ENCODE data around the gene MKNK2. TPM values are rescaled to one million over a fixed set of nuclear protein-coding genes. Genes with fewer than 3 reads are reported as not detected.
A peak's percentile ranks its signal among the peaks of the same experiment; 100 is the strongest.

MKNK2 gene
- total RNA-seq, 1 experiment from 2014 or later: 271 TPM

DNA sequence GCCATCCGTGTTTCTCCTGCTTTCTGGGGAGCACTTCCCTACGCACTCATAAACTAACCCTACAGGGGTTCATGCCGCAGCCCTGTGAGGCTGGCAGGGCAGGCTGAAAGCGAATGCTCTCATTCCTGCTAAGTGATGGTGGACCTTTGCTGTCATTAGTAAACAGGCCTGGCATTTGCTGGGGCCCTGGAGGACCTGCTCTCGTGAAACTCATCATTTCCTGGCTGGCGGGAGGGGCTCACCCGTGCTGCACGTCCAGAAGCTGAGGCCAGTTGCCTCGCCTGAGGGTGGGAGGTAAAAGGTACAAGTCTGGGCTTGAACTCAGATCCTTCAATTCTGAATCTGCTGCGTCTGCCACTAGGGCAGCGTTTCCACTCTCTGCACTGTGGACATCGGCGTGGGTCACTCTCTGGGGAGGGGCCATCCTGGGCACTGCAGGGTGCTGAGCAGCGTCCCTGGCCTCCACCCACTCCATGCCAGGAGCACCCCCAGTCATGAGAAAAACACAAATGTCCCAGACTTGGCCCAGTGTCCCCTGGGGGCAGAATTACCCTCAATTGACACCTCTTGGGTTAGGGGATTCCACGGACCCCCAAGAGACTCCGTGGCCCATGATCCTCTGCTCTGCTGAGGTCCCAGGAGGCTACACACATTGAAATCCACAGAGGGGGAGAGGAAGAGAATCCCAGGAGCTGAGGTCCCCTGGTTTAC lies 38.1 kb upstream of the MKNK2 start:
- 0 out of 2 replicates have a peak, but pooled peaks have one; percentile 18 for ATAC-seq
- H3K4me1 ChIP-seq (ENCODE audit: control insufficient read depth in 1 of 2, insufficient read depth in 2 of 2, low read length in 2 of 2): peaks cover 36 to 55% of the 10 kb centered on the region in 2 experiments
- no peak overlapping the region for H2AFZ ChIP-seq (ENCODE audit: low read depth, low read length, poor library complexity, severe bottlenecking)

More for the DNA sequence above, 38.1 kb upstream of the MKNK2 start:
- no peaks in the 10 kb centered on the region for H3K27me3 ChIP-seq (ENCODE audit: insufficient read depth, low read length)
- peaks cover 12% of the 10 kb centered on the region for H3K79me2 ChIP-seq (ENCODE audit: insufficient read depth, low read length)
- H3K9me2 ChIP-seq (ENCODE audit: insufficient read depth): no peaks in the 10 kb centered on the region
- peak overlapping the region; percentile 38 for H3K9ac ChIP-seq (ENCODE audit: low read length)
- ChIA-PET CTCF (no interaction called here), RAD21 (ENCODE audit: low non-redundant PET in 1 of 2, low total read pairs in 2 of 2, uncharacterized antibody in 2 of 2, unreplicated experiment in 2 of 2) (no interaction called here), POLR2A (no interaction called here)
- BruUV-seq (replicated peaks): no TSS peak
- H4K20me1 ChIP-seq (ENCODE audit: insufficient read depth): no peaks in the 10 kb centered on the region
- peak overlapping the region; percentile 54 for H3K27ac ChIP-seq (ENCODE audit: low read depth, low read length)
- TF ChIP-seq EZH2phosphoT487 (IDR thresholded peaks at IDR 0.05; ENCODE audit: borderline replicate concordance): no peak
- TF ChIP-seq POLR2AphosphoS5 (IDR thresholded peaks at IDR 0.05; ENCODE audit: low read depth, low read length): no peak; the same call in 1 of the 2 replicates
- no peak for TF ChIP-seq POLR2A (IDR thresholded peaks at IDR 0.05; ENCODE audit: borderline replicate concordance, extremely low read depth, insufficient read depth, insufficient read length)
- no peak for TF ChIP-seq ZFX (IDR thresholded peaks at IDR 0.05)
- TF ChIP-seq YY1 (IDR thresholded peaks at IDR 0.05; ENCODE audit: extremely low read depth, insufficient replicate concordance, low read depth, low read length): no peak
- TF ChIP-seq CBX3 (IDR thresholded peaks at IDR 0.05; ENCODE audit: low read depth): no peak
- TF ChIP-seq, protein P1, sequence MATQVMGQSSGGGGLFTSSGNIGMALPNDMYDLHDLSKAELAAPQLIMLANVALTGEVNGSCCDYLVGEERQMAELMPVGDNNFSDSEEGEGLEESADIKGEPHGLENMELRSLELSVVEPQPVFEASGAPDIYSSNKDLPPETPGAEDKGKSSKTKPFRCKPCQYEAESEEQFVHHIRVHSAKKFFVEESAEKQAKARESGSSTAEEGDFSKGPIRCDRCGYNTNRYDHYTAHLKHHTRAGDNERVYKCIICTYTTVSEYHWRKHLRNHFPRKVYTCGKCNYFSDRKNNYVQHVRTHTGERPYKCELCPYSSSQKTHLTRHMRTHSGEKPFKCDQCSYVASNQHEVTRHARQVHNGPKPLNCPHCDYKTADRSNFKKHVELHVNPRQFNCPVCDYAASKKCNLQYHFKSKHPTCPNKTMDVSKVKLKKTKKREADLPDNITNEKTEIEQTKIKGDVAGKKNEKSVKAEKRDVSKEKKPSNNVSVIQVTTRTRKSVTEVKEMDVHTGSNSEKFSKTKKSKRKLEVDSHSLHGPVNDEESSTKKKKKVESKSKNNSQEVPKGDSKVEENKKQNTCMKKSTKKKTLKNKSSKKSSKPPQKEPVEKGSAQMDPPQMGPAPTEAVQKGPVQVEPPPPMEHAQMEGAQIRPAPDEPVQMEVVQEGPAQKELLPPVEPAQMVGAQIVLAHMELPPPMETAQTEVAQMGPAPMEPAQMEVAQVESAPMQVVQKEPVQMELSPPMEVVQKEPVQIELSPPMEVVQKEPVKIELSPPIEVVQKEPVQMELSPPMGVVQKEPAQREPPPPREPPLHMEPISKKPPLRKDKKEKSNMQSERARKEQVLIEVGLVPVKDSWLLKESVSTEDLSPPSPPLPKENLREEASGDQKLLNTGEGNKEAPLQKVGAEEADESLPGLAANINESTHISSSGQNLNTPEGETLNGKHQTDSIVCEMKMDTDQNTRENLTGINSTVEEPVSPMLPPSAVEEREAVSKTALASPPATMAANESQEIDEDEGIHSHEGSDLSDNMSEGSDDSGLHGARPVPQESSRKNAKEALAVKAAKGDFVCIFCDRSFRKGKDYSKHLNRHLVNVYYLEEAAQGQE (IDR thresholded peaks at IDR 0.05; ENCODE audit: low read depth): no peak
- TF ChIP-seq SP1 (IDR thresholded peaks at IDR 0.05; ENCODE audit: low read depth): peak; percentile 56
- no peak for TF ChIP-seq CTCF (IDR thresholded peaks at IDR 0.05 in 2 of 3, conservative IDR thresholded peaks at IDR 0.05 in 1 of 3; ENCODE audit: borderline replicate concordance in 1 of 3, insufficient read depth in 1 of 3, low read depth in 2 of 3, low read length in 2 of 3)
- no peak for TF ChIP-seq FOSL1 (IDR thresholded peaks at IDR 0.05; ENCODE audit: low read depth)
- no peak for TF ChIP-seq SRF (IDR thresholded peaks at IDR 0.05; ENCODE audit: low read depth)
- TF ChIP-seq JUND (IDR thresholded peaks at IDR 0.05): no peak
- TF ChIP-seq CEBPB (IDR thresholded peaks at IDR 0.05; ENCODE audit: low read depth): no peak
- peak; percentile 11; the same call in 1 of the 2 replicates for TF ChIP-seq MAX (IDR thresholded peaks at IDR 0.05)
- TF ChIP-seq ELF1 (IDR thresholded peaks at IDR 0.05; ENCODE audit: borderline replicate concordance, low read depth): no peak
- no peak for TF ChIP-seq ZNF274 (IDR thresholded peaks at IDR 0.05; ENCODE audit: low read depth, low read length)
- TF ChIP-seq EZH2 (IDR thresholded peaks at IDR 0.05): no peak
- TF ChIP-seq, protein P2, sequence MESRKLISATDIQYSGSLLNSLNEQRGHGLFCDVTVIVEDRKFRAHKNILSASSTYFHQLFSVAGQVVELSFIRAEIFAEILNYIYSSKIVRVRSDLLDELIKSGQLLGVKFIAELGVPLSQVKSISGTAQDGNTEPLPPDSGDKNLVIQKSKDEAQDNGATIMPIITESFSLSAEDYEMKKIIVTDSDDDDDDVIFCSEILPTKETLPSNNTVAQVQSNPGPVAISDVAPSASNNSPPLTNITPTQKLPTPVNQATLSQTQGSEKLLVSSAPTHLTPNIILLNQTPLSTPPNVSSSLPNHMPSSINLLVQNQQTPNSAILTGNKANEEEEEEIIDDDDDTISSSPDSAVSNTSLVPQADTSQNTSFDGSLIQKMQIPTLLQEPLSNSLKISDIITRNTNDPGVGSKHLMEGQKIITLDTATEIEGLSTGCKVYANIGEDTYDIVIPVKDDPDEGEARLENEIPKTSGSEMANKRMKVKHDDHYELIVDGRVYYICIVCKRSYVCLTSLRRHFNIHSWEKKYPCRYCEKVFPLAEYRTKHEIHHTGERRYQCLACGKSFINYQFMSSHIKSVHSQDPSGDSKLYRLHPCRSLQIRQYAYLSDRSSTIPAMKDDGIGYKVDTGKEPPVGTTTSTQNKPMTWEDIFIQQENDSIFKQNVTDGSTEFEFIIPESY (IDR thresholded peaks at IDR 0.05; ENCODE audit: extremely low read depth, insufficient replicate concordance, low read length): no peak
- TF ChIP-seq SIN3A (IDR thresholded peaks at IDR 0.05; ENCODE audit: low read depth): 0 out of 2 replicates have a peak, but pooled peaks have one; percentile 8
- H3K9me3 ChIP-seq (ENCODE audit: control insufficient read depth in 1 of 2, insufficient read depth in 1 of 2, low read depth in 1 of 2, low read length in 2 of 2): no peaks in the 10 kb centered on the region
- 0 out of 4 replicates have a peak overlapping the region, but pooled peaks of 1 of the 2 experiments have one; percentile 16 for H3K4me3 ChIP-seq (replicated peaks in 1 of 2; ENCODE audit: low read depth in 1 of 2, low read length in 2 of 2)
- H3K4me2 ChIP-seq (ENCODE audit: low read length): peak overlapping the region; percentile 65
- H3K36me3 ChIP-seq (ENCODE audit: control insufficient read depth in 1 of 2, insufficient read depth in 2 of 2, low read length in 2 of 2): peaks cover under 1 to 2% of the 10 kb centered on the region in 2 experiments; a peak in 1 of 4 replicates
- intact Hi-C loops (cut with micrococcal nuclease): no loop called here
- no peak for DNase-seq (ENCODE audit: low read depth, low spot score)
